Tibial nerve (tissue), 4 donors: ENCODE data around the gene DNM1. TPM values are rescaled to one million over a fixed set of nuclear protein-coding genes. Genes with fewer than 3 reads are reported as not detected.

Experiments used
- DNase-seq, 2 donors: peaks; one replicate each; pipeline ENCODE4 v3.0.0-alpha.2; 2019; ENCODE audit warnings: low spot score in 2 of 2
- H3K27ac ChIP-seq, 4 donors: fragments of 200-600 bp; sonication (generic) in 3 of 4; one replicate each; pipeline ENCODE4 v1.5.1; 2017 to 2019; ENCODE audit warnings: mild to moderate bottlenecking in 1 of 4
- H3K27me3 ChIP-seq, 2 donors: fragments of 200-600 bp; sonication (generic) in 1 of 2; one replicate each; pipeline versions ENCODE4 v1.5.1 to v1.6.0; 2017 to 2019
- H3K36me3 ChIP-seq, 3 donors: fragments of 200-600 bp; sonication (generic); one replicate each; pipeline ENCODE4 v1.5.1; 2018 to 2019
- H3K4me1 ChIP-seq, 4 donors: fragments of 200-600 bp; sonication (generic) in 3 of 4; one replicate each; pipeline ENCODE4 v1.5.1; 2017 to 2019
- H3K4me3 ChIP-seq, 4 donors: fragments of 200-600 bp; sonication (generic) in 3 of 4; one replicate each; pipeline ENCODE4 v1.5.1; 2017 to 2019; ENCODE audit warnings: mild to moderate bottlenecking in 1 of 4, moderate library complexity in 1 of 4
- H3K9me3 ChIP-seq, 4 donors: fragments of 200-600 bp; sonication (generic) in 3 of 4; one replicate each; pipeline ENCODE4 v1.5.1; 2017 to 2019
- EP300 ChIP-seq, 2 donors: sonication (generic); formaldehyde crosslinking; IDR thresholded peaks; one replicate each; pipeline ENCODE4 v1.6.1; 2017; ENCODE audit warnings: antibody characterized with exemption in 2 of 2, mild to moderate bottlenecking in 1 of 2
- POLR2A ChIP-seq, 2 donors: fragments of 450-650 bp; IDR thresholded peaks; one replicate each; pipeline ENCODE4 v1.6.1; 2017; ENCODE audit warnings: antibody characterized with exemption in 2 of 2, mild to moderate bottlenecking in 2 of 2, moderate library complexity in 2 of 2
- WGBS, 2 donors: methylation state at CpG; one replicate each; pipeline ENCODE4 v1.1.5; 2018; 5-methylcytosine and 5-hydroxymethylcytosine counted together
- small RNA-seq: library from RNA; depleted of rRNA; stranded (forward); fragments of <200 nt; gene quantifications from one replicate; pipeline ENCODE3, GENCODE V24; 2016
- total RNA-seq, 4 donors: library from RNA; depleted of rRNA; stranded (reverse); fragments of >200 nt; gene quantifications; one replicate each; pipeline ENCODE4 v1.1.0, GENCODE V29; 2016
- TF ChIP-seq, protein P1 (sequence below), 5 experiments: fragments of 200-600 bp in 3 of 5; fragments of 450-650 bp in 2 of 5; sonication (generic) in 3 of 5; IDR thresholded peaks; one replicate each; pipeline ENCODE4 v1.5.1; 2016 to 2019; ENCODE audit warnings: antibody characterized with exemption in 5 of 5, mild to moderate bottlenecking in 3 of 5, moderate library complexity in 2 of 5

DNM1 gene
- total RNA-seq, 4 donors from 2014 or later: 19.9 to 50.4 (median 41.4) TPM

DNA sequence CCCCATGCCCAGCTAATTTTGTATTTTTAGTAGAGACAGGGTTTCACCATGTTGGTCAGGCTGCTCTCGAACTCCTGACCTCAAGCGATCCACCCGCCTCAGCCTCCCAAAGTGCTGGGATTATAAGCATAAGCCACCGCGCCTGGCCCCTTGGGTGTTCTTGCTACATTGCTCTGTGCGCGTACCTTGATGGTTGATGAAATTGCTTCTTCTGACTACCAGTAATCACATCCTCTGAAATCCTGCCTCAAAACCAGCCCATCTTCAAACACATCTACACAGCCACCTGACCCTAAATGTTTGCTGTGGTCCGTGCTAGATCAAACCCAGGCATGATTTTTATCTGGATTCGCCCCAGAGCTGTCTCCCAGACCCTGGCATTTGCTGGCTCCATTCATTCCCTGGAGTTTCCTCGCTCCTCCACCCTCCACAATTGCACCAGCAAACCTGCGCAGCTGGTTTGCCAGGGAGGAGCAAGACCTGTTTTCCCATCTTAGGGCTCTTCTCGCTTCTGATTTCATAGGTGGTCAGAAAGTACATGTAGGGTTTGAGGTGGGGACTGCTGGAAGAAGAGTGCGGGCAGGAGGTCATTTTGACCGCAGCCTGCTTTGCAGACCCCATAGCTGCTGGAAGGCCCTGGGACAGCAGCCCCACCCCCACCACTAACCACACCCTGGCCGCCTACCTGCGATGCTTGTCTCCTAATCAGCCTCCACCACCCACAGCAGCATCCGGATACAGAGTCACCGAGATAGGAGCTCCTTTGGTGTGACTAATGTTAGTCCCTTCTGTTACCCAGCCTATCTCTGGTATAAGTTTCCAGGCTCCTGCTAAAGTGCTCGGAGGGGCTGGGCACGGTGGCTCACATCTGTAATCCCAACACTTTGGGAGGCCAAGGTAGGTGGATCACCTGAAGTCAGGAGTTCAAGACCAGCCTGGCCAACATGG, 95.6 kb downstream of the DNM1 start:
- no peak overlapping the region for H3K27ac ChIP-seq
- TF ChIP-seq POLR2A (IDR thresholded peaks at IDR 0.05) (no peak), EP300 (IDR thresholded peaks at IDR 0.05) (no peak)
- TF ChIP-seq, protein P1, sequence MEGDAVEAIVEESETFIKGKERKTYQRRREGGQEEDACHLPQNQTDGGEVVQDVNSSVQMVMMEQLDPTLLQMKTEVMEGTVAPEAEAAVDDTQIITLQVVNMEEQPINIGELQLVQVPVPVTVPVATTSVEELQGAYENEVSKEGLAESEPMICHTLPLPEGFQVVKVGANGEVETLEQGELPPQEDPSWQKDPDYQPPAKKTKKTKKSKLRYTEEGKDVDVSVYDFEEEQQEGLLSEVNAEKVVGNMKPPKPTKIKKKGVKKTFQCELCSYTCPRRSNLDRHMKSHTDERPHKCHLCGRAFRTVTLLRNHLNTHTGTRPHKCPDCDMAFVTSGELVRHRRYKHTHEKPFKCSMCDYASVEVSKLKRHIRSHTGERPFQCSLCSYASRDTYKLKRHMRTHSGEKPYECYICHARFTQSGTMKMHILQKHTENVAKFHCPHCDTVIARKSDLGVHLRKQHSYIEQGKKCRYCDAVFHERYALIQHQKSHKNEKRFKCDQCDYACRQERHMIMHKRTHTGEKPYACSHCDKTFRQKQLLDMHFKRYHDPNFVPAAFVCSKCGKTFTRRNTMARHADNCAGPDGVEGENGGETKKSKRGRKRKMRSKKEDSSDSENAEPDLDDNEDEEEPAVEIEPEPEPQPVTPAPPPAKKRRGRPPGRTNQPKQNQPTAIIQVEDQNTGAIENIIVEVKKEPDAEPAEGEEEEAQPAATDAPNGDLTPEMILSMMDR (IDR thresholded peaks at IDR 0.05): no peak
- H3K4me1 ChIP-seq: no peaks in the 10 kb centered on the region
- no peak overlapping the region for H3K4me3 ChIP-seq
- 89 to 92% methylated on average over 20 of the region's 20 CpGs for WGBS, 2 donors
- no peak for DNase-seq
- H3K27me3 ChIP-seq: no peaks in the 10 kb centered on the region
- no peaks in the 10 kb centered on the region for H3K9me3 ChIP-seq
- no peaks in the 10 kb centered on the region for H3K36me3 ChIP-seq

DNA sequence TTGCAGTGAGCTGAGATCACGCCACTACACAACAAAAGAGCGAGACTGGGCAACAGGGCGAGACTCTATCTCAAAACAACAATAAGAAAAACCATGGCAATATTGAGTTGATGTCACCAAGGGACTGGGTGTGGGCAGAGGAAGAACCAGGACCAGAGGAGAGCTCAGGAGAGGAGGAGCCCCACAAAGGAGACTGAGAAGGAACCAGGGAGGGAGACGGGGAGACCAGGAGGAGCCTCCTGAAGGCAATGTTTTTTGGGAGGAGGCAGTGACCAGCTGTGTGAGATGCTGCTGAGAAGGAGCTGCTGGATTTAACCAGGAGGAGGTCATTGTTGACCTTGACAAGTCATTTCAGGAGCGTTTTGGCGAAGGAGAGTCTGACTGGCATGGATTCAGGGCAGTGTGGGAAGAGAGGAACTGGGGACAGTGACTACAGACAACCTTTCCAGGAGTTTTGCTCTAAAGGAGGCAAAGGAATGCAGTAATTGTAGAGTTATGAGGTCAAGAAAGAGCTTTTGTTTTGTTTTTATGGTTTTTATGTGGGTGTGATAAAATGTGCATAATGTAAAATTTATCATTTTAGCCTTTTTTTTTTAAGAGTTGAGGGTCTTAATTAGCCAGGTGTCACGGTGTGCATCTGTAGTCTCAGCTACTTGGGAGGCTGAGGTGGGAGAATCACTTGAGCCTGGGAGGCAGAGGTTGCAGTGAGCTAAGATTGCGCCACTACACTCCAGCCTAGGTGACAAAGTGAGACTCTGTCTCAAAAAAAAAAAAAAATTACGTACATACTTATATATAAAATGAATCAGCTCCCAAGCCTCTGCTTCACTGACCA, 101.2 kb downstream of the DNM1 start:
- H3K27ac ChIP-seq: no peak overlapping the region
- 69 to 70% methylated on average over 9 of the region's 9 CpGs for WGBS, 2 donors
- DNase-seq: no peak
- peaks cover 0 to 37% (median 3%) of the 10 kb centered on the region in 3 donors for H3K36me3 ChIP-seq
- H3K4me1 ChIP-seq: peaks cover 0 to 6% (median 0%) of the 10 kb centered on the region in 4 donors
- H3K27me3 ChIP-seq: no peaks in the 10 kb centered on the region
- TF ChIP-seq EP300 (IDR thresholded peaks at IDR 0.05) (no peak), POLR2A (IDR thresholded peaks at IDR 0.05) (no peak)
- TF ChIP-seq, protein P1 (IDR thresholded peaks at IDR 0.05): no peak
- H3K9me3 ChIP-seq: no peaks in the 10 kb centered on the region
- no peak overlapping the region for H3K4me3 ChIP-seq

Small RNAs within 50 kb of the gene (small RNA-seq; reads per million reads assigned to genes)
- 19.4 reads per million, percentile 92 among the genes with 10 or more reads in this experiment for gene MIR199B
- gene MIR3154: not detected

Other genes with a start within 250 kb of the DNM1 start
- gene EEIG1, start 222.4 kb upstream of the DNM1 start, total RNA-seq: 10 to 100 TPM; 33.9 to 53.8 (median 50.2) TPM
- gene NAIF1, start 136.1 kb upstream of the DNM1 start, total RNA-seq: 10 to 100 TPM in 1 of 4 donors, 1 to 10 TPM in 3; 5.4 to 11.2 (median 8.1) TPM
- gene SLC25A25, start 135.1 kb upstream of the DNM1 start, total RNA-seq: 10 to 100 TPM; 23.4 to 29.7 (median 27.2) TPM
- gene PTGES2, start 75.7 kb upstream of the DNM1 start, total RNA-seq: 100 to 1,000 TPM in 1 of 4 donors, 10 to 100 TPM in 3; 68.9 to 180 (median 74.7) TPM
- gene LCN2, start 53.9 kb upstream of the DNM1 start, total RNA-seq: not detected
- 100 to 1,000 TPM; 202 to 310 (median 243) TPM for gene BBLN, start 43.1 kb upstream of the DNM1 start, total RNA-seq
- gene CIZ1, start 11.8 kb upstream of the DNM1 start, total RNA-seq: 10 to 100 TPM; 59.4 to 99.3 (median 71.4) TPM
- gene GOLGA2, start 72.6 kb downstream of the DNM1 start, total RNA-seq: 100 to 1,000 TPM in 1 of 4 donors, 10 to 100 TPM in 3; 67.4 to 103 (median 91.9) TPM
- gene SWI5, start 72.9 kb downstream of the DNM1 start, total RNA-seq: 10 to 100 TPM; 27.5 to 39.8 (median 32.9) TPM
- 10 to 100 TPM in 1 of 4 donors, 1 to 10 TPM in 3; 7.2 to 18.3 (median 9.2) TPM for gene TRUB2, start 119.1 kb downstream of the DNM1 start, total RNA-seq
- gene COQ4, start 119.5 kb downstream of the DNM1 start, total RNA-seq: 10 to 100 TPM; 50.5 to 71.7 (median 65.5) TPM
- 10 to 100 TPM; 13.5 to 33.3 (median 18.0) TPM for gene SLC27A4, start 137.1 kb downstream of the DNM1 start, total RNA-seq
- 10 to 100 TPM; 18.1 to 25.5 (median 23.2) TPM for gene URM1, start 168.0 kb downstream of the DNM1 start, total RNA-seq
- 10 to 100 TPM; 23.7 to 48.2 (median 31.6) TPM for gene CERCAM, start 217.5 kb downstream of the DNM1 start, total RNA-seq